AG04449 (cell line): ENCODE measurements around the gene OR2B6.

ENCODE experiments used
- CTCF ChIA-PET: fragments of 350-600 bp; formaldehyde crosslinking; extraction: SDS; loops from one replicate; lab custom pipeline; 2021; ENCODE audit warnings: antibody characterized with exemption; lab: Yijun Ruan, JAX
- POLR2A ChIA-PET: fragments of 400-600, 350-600 bp; formaldehyde crosslinking; extraction: SDS; loops from one replicate; lab custom pipeline; 2020; ENCODE audit warnings: antibody characterized with exemption, inconsistent platforms; lab: Yijun Ruan, JAX
- DNase-seq: peaks from one replicate; pipeline ENCODE4 v3.0.0-alpha.2; 2010; ENCODE audit warnings: low read depth, low spot score
- H3K4me3 ChIP-seq: 2 replicates; pipeline ENCODE4 v1.5.1; 2011; ENCODE audit warnings: low read depth, mild to moderate bottlenecking, control low read depth, low read length
- TF ChIP-seq, protein P1 (sequence below): IDR thresholded peaks from one replicate; pipeline ENCODE4 v1.5.1; 2011; ENCODE audit warnings: mild to moderate bottlenecking, moderate library complexity, low read length, control low read depth, inconsistent platforms; ENCODE audit not compliant: insufficient read depth; ENCODE audit errors: missing control alignments

The OR2B6 gene

DNA sequence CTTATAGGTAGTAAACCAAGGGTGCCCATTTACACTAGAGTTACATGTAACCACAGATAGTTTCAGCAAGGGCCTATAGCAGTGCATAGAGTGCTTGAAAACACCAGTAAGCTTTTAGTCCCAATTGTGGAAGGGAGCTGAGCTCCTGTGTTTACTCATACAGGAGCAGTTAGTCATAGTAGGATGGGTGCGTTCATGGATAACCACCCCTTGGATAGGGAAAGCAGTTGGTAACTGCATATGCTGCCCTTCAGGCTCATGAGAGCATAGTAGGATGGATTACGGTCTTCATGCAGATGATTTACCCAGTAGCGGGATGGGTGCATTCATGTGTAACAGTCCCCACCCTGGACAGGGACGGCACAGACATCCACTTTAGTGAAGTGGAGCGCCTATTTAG, 45.1 kb downstream of the OR2B6 start:
- ChIA-PET CTCF (no interaction called here), POLR2A (no interaction called here)
- H3K4me3 ChIP-seq: no peak overlapping the region
- DNase-seq: no peak
- TF ChIP-seq, protein P1, sequence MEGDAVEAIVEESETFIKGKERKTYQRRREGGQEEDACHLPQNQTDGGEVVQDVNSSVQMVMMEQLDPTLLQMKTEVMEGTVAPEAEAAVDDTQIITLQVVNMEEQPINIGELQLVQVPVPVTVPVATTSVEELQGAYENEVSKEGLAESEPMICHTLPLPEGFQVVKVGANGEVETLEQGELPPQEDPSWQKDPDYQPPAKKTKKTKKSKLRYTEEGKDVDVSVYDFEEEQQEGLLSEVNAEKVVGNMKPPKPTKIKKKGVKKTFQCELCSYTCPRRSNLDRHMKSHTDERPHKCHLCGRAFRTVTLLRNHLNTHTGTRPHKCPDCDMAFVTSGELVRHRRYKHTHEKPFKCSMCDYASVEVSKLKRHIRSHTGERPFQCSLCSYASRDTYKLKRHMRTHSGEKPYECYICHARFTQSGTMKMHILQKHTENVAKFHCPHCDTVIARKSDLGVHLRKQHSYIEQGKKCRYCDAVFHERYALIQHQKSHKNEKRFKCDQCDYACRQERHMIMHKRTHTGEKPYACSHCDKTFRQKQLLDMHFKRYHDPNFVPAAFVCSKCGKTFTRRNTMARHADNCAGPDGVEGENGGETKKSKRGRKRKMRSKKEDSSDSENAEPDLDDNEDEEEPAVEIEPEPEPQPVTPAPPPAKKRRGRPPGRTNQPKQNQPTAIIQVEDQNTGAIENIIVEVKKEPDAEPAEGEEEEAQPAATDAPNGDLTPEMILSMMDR: no peak

DNA sequence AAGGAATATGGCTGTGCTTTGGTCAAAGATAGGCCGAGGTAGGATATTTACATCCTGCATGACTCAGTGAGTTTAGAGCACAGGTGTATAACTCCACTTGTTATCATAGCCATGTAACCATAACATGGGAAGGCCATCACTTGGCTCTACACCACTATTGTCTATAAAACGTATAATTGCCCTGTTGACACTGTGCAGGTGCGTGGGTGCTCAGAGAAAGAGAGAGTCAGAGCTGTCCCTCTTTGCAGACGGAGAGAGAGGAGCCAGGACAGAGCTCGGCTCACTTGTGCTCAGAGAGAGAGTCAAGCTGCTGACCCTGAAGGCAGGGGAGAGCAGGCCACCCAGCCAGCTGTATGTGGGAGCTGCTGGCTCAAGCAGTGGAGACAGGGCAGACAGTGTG, 46.0 kb downstream of the OR2B6 start:
- no peak for DNase-seq
- ChIA-PET CTCF (no interaction called here), POLR2A (no interaction called here)
- TF ChIP-seq, protein P1: no peak
- no peak overlapping the region for H3K4me3 ChIP-seq

DNA sequence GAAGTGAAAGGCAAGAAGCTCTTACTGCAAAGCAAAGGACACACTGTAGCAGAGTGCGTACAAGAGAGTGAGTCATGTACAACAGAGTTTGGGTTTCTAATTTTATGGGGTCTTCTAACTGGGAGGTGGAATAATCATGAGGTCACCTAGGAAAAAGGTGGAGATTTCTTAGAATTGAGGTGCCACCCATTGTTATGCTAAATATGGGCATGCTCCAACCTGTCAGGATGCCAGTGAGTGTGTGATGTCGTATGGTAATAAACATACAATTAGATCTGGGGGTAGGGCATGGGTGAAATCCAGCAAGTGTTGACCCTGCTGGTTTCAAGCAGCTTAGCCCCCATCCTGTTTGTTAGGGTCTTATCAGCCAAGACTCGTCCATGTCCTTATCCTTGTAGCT, 46.6 kb downstream of the OR2B6 start:
- TF ChIP-seq, protein P1: no peak
- no peak overlapping the region for H3K4me3 ChIP-seq
- no peak for DNase-seq
- CTCF ChIA-PET: no interaction called here
- POLR2A ChIA-PET: no interaction called here

DNA sequence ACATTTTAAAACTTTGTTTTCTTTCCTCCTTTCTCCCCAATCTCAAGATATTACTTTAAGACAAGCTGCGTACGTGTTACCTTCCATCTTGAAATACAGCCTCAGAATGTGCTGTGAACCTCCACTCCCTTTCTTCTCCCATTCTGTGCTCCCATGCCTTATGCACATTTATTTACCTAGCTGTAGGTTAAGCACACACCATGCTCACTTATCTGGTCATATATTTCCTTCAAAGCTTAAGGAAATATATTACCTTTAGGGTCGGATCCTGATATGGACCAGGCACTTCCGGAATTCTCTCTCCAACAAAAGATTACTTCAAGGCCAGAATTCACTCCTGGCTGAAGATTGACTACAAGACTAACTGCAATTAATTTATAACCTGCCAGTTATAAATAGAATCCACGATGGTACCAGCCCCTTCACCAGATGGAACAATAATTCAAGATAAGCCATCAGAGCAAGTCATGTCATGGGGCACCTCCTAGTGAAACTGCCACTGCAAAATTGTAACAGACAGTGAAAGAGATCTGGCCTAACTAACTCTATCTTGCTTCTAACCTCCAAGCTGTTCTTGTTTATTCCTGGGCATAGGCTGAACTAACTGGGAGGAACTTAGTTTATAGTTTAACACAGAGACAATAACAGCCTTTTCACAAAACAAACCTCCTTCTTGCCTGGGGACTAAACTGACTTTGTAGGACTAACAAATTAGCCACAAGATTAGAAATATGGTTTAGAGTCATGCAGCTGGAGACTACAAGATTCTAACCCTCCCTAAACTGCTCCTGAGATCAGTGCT, 47.5 kb downstream of the OR2B6 start:
- ChIA-PET CTCF (no interaction called here), POLR2A (no interaction called here)
- TF ChIP-seq, protein P1: no peak
- DNase-seq: no peak
- H3K4me3 ChIP-seq: no peak overlapping the region

DNA sequence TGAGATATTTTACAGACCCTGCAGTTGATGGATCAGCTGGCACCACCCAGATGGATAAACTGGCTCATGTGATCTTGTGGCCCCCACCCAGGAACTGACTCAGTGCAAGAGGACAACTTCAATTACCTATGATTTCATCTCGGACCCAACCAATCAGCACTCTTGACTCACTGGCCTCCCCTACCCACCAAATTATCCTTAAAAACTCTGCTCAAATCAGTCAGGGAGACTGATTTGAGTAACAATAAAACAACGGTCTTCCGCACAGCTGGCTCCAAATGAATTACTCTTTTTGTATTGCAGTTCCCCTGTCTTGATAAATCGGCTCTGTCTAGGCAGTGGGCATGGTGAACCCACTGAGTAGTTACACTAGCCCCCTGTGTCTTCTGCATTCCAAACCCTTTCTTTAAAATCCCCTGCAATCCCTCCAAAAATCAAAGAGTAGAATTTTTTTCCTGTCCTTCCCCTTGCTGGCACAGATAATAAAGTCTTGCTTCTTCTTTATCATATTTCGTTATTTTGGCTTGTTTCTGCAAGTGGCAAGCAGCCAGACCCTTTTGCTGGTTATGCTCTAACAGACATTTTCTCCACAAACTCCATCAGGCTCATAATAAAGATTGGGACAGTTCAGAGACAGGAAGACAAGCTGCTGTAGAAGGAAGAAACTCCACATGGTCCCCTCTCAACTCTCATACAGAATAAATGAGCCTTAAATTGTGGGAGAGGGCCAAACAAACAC, 48.3 kb downstream of the OR2B6 start:
- CTCF ChIA-PET: no interaction called here
- no peak for DNase-seq
- POLR2A ChIA-PET: no interaction called here
- TF ChIP-seq, protein P1: no peak
- no peak overlapping the region for H3K4me3 ChIP-seq

DNA sequence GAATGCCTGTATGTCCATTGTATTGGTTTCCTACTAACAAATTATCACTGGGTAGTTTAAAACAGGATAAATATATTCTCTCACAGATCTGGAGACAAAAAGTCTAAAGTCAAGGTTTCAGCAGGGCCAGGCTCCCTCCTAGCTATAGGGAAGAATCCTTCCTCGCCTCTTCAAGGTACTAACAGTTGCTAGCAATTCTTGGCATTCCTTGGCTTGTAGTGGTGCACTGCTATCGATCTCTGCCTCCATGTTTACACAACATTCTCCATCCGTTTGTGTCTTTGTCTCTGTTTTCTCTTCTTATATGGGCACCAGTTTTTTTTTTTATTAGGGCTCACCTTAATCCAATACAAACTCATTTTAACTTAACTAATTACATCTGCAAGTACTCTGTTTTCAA, 48.9 kb downstream of the OR2B6 start:
- no peak for DNase-seq

More for the DNA sequence above, 48.9 kb downstream of the OR2B6 start:
- ChIA-PET POLR2A (no interaction called here), CTCF (no interaction called here)
- TF ChIP-seq, protein P1: no peak
- no peak overlapping the region for H3K4me3 ChIP-seq
